ENCODE data around the gene AP1G2.
"Not testable (repeated sequence)": the region's sequence is repeated elsewhere in the genome, so short reads cannot be mapped to it uniquely, and the experiment has no call there.

The AP1G2 gene

DNA sequence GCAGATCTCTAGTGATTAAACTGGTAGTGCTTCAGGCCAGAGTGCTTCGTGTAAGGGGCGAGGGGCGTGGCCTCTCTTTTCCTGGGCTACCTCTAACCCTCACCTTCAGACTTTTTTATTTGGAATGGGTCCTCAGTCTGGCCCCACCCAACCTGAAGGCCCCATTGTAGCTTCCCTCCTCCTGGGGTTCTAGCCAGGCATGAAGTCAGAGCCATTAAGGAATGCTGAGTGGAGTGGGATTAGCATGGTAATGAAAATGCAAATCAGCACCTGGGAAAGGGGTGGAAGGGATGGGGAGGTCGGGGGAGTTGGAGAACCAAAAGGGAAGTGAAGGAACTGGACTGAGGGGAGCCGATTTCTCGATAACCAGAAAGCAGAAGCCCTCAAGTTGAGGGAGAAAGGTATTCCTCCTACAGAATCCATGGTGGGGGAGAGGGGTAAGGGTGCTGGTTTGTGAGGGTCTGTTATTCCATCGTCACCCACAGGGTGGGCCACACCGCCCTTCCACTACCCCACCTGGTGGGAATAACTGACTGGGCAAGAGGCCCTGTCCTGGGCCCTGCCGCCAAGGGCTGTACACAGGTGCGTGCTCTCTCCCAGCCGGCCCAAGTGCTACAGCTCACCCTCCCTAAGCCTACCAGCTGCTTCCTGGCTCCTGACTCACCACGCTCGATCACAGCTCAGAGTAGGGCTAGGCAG, 30.1 kb downstream of the AP1G2 start:
- no peak for DNase-seq

DNA sequence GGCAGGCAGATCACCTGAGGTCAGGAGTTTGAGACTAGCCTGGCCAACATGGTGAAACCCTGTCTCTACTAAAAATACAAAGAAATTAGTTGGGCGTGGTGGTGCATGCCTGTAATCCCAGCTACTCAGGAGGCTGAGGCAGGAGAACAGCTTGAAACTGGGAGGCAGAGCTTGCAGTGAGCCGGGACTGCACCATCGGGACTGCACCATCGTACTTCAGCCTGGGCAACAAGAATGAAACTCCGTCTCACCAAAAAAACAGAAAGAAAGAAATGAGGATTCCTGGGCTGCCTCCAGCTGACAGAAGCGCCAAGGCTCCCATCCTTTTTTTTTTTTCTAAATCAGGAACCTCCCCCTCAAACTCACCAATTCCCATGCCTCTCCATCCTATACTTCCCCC, 30.7 kb downstream of the AP1G2 start:
- not testable (repeated sequence) for DNase-seq

DNA sequence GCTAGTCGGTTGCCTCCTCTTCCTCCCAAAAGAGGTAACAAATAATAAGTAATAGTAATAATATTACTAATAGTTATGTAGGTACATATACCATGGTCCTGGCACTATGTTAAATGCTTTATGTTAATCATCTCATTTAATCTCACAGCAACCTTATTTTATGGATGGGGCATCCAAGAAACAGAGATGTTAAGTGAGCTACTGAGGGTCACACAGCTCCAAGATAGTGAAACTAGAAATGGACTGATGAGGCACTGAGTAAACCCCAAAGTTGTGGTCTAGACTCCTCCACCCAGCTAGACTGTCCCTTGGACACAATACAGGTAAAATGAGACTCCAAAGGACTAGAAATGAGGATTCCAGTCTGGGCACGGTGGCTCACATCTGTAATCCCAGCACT, 31.1 kb downstream of the AP1G2 start:
- no peak for DNase-seq

DNA sequence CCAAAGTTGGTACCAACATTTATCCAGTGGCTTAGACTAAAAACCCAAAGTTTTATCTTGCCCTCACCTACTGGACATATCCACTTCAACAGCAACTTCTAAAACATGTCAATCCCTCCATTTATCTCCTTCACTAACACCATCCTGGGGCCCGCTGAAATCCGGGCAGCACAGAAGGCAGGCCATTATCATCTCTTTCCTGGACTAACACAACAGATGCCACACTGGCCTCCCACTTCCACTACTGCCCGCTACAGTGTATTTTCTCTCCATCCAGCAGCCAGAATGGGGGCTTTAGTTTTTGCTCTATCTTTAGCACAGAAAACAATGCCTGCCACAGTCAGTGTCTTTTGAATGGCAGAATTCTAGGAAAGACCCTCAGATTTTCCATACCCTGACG, 31.6 kb downstream of the AP1G2 start:
- DNase-seq: no peak

DNA sequence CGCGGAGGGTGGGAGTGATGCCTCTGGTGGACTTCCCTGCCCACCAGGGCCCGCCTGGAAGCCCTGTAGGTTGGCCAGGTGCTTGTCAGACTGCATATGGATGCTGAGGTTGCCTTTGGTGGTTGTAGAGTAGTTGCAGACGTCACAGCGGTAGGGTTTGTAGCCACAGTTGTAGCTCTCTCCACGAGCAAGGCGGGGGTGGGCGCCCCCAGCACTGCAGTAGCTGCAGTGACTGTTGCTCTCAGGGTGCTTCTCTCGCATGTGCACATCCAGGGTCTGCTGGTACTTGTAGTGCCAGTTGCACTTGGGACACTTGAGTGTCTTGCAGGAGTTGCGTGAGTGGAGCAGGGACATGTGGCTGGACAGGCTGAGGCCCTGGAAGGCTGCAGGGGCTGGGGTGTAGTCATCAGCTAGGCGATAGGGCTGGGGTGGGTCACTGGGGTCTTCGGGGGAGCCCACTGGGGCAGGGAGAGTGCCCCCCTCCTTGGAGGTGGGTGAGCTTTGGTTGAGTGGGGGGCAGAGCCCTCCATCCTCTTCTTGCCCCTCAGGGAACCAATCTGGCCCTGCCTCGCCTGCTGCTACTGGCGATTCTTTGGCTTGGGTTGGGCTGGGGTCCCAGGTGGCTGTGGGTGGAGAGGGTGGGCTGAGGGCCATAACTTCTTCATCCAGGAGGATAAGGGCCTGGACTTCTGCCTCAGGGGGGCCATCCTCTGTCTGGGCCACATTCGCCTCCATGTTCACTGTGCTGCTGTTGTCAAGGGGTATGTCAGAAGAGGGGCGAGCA, 33.7 kb downstream of the AP1G2 start:
- no peak for DNase-seq

DNA sequence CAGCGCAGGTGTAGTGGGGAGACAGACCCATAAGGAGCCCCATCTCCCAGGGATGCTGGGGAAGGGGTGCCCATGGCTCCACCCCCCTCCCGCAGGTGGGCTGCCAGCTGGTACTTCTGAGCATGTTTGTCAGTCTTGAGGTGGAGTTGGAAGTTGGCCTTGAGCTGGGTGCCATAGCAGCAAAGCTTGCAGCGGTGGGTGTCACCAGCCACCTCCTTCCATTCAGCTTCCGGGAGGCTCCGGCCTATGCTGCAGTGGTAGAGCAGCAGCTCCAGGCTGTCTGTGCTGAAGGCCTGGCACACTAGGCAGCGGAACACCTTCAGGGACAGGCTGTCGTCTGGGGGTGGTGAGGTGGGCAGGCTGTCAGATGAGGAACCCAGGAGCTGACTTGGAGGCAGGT, 34.9 kb downstream of the AP1G2 start:
- DNase-seq: no peak

DNA sequence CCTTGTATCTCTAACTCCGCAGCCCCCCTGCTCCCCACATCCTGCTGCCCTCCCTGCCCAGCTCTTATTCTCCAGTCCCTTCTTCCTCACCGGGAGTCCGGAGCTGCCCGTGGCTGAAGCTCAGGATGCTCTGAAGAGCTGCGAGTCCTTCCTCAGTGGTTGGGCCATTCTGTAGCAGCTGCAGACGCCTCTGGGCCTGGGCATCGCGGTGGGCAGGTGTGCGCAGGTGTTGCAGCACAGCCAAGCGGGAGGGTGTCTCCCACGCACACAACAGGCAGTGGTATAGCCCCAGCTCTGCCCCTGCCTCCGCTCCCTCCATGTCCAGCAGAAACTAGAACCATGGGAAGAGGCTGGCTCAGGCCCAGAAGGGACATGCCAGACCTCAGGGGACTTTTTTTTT, 36.2 kb downstream of the AP1G2 start:
- DNase-seq: no peak

DNA sequence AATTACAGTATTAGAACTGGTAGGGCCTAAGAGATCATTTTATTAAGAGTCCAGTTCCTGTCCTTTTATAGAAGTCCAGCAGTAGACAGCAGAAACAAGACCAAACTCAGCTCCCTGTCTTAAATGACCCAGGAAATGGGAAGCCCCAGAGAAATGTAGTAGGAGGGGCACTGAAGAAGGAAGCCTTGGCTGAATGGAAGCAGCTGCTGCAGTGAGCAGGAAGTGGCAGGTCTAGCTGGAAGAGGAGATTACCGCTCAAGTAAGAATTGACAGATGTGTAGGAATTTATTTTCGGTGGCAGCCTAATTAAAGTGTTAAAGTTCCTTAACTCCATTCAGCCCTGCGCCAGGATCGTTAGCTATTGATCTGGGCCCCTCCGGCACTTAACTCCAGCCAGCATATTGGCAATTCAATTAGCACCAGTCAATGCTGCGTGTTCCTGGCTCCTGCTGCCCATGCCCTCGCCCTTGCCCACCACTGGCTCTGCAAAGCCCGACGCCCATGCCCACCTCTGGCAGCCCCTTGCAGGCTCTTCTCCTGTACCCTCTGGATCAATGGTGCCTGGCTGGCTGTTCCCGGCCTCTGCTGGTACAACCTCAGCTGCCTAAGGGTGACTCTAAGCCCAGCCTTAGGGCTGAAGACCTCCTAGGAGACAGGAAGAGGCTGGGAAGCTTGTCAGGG, 37.1 kb downstream of the AP1G2 start:
- no peak for DNase-seq

DNA sequence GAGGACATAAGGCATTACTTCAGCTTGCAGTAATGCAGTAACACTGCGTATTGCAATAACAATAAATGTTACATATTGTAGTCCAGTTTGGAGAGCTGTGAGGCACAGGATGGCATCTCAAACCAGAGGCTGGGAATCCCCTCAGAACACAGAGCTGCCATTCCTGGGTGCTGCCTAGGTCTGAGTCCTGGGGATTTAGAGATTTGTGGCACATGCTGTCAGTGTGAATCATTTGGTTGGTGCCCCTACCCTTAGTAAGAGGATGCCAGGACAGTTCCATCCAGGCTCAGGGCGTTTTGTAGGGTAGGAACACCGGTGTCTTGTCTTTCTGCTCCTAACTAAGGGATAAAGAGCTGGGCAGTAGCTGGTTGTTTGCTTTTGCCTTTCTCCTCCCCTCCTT, 38.6 kb downstream of the AP1G2 start:
- no peak for DNase-seq

DNA sequence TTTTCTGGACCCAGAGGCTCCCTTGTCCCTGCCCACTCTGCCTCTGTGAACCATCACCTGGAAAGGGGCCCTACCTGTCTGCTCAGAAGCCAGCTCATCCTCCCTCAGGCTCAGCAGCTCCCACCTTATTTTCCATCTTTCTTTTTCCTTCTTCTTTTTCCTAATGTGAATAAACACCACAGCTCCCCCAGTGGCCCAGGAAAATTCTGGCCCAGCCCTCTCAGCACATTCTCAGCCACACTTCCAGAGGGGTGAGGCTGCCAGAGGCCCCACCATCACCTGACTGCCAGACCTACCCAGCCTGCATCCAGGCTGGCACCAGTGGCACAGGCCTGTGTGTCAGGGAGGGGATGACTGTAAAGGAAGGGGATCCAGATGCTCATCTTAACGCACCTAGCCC, 39.0 kb downstream of the AP1G2 start:
- DNase-seq: no peak

DNA sequence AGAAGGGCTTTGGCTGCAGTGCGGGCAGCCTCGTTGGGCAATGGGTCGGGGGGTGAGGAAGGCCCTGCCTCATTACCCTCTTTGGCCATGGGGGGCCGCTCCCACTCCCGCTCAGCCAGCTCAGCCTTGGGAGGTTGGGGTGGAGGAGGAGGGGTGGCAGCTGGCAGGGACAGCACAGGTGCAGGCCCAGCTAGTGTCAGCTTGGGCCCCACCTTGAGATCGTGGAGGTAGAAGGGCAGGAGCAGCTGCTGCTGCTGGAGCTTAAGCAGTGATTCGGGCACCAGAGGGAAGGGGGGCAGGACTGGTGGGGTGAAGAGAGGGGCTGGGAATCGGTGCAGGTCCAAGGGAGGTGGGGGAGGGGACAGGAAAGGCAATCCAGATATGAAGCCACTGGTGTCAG, 42.0 kb downstream of the AP1G2 start:
- DNase-seq: no peak

DNA sequence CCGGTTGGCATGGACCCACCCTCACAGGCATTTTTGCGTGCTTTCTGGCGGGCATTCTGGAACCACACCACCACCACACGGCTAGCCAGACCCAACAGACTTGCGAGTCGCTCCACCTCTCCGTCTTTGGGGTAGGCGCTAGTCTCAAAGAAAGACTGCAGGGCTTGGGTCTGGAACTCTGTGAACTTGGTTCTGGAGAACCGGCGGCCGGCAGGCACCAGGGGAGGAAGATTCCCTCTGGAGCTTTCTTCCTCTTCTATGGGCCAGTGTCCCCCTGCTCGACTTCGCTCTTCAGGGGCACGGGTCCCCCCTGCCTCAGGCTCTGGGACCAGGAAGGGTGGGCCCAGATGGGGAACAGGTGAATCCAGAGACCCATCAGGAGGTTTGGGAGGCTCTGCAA, 42.6 kb downstream of the AP1G2 start:
- DNase-seq: no peak

DNA sequence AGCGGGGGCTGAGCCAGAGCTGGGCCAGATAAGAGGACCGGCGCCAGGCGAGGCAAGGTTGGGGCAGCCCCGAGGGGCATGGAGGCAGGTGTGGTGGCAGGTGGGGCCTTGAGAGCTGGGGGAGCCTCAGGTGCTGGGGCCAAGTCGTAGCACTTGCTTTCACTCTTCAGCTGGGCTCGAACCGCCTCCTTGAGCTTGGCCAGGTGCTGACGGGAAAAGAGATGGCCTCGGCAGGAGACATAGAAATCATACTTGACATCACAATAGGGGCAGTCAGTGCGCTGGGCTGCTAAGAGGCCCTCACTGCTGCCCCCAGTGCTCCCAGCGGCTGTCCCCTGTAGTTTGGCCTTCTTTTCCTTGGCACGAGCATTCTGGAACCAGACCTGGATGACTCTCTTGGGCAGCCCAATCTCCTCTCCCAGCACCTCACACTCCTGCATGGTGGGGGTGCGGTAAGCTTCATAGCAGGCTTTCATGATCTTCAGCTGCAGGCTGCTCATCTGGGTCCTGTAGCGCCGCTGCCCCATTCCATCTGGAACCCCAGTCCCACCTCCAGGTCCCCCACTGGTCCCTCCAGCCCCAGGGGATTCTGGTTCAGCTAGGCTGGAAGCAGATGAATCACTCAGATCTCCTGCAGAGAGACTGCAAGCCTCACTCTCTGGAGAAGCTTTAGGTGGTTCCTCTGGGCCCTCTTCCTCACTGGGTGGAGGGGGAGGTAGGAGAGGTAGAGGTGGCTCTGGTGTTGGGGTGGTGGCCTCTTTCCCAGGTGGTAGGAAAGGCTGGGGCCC, 44.2 kb downstream of the AP1G2 start:
- no peak for DNase-seq

DNA sequence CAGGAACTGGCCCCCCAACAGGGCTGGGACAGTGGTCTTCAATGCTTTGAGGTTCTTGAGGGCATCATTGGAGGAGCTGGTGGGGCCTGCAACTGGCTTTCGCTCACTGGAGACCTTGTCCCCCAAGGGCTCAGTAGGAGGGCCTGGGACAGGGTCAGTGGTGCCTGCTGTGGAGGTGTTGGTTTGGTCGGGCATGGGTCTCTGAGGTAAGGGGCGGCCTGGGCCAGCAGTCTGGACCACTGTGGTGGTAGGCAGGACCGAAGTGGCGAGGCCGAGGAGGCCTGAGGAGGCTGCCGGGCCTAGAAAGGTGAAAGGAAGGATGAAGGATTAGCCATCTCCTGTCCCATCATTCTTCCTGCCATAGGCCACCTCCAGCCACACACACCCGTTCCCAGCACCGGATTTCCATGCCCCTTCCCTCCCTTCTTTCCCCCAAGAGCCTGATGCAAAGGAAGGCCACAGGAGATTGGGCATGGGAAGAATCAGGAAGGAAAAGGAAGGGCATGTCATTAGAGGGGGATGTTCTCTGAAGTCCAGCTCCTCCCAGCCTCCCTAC, 44.9 kb downstream of the AP1G2 start:
- no peak for DNase-seq

DNA sequence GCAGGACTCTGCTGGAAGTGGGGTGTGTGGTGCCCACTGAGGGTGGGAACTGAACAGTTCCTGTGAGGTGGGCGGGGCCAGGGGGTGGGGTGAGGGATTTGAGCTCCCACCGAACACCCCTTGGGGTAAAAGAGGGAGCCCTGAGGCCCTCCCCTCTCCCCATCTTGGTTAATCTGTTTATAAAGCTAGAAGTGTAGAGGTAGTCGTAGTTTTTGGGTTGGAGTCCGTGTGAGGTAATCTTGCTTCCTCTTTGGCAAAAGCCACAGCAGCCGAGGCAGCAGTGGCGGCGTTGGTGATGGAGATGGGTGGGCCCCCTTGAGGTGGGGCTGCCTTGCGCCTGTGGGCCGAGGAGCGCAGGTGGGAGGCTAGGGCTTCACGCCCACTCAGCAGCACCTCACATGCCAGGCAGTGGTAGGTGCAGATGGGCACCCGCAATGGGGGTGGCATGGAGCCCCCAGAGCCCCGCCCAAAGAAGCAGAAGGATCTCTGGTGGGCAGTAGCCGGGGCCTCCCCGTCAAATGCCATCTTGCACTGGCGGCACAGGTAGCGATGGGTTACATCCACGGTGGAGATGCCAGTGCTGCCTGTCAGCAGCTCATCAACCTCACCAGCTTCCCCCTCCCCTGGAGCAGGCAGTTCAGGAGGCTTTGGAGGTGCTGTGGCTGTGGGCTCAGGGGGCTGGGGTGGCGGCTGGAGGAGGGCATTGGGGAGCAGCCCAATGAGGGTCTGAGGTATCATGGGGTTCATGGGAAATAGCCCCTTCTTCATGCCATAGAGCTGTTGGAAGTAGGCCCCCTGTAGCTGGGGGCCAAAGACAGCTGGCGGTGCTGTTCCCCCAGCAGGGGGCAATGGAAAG, 45.6 kb downstream of the AP1G2 start:
- no peak for DNase-seq

DNA sequence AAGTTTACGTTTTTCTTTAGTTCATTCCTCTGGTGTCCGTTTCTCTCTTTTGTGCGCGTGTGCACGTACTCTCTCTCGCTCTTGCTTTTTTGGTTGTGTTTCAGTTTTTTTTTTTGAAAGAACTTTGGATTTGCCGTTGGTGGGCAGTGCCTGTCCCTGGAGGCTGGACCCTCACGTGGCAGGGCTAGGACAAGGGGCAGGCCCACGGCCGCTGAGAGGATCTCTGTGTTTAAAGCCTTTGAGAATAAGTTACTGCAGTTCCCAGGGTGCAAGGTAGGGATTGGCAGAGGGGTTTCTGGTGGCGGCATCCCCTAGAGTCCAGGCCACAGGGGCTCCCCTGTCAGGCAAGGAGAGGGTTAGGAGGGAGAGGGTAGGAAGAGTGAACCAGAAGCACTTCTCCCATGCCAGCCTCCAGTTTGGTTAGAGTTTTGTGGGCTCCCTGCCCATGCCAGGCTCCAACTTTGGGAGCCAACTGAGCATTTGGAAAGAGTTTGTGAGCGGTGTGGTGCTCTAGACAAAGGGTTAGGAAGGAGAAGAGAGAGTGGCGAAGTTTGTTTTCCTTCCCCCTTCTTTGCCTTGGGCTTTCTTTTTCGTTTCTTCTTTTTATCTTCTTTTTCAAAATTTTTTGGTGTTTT, 46.6 kb downstream of the AP1G2 start:
- DNase-seq: no peak

DNA sequence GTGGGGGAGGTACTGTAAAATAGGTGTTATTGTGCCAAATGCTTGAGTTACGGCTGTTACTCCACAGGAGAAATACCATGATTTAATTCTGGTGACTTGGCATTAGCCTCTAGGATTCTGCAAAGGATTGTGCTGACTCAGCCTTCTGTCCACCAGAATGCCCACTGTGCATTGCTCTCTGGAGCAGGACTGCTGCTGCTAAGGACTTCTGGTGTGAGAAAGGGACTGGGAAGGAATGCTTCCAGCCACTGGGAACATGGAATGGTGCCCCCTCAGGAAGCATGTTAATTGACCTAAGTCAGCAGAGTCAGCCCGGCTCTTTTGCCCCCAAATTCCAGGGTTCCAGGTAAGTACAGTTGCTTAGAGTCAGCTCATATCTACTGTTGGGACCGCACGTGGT, 48.9 kb downstream of the AP1G2 start:
- DNase-seq: no peak

DNA sequence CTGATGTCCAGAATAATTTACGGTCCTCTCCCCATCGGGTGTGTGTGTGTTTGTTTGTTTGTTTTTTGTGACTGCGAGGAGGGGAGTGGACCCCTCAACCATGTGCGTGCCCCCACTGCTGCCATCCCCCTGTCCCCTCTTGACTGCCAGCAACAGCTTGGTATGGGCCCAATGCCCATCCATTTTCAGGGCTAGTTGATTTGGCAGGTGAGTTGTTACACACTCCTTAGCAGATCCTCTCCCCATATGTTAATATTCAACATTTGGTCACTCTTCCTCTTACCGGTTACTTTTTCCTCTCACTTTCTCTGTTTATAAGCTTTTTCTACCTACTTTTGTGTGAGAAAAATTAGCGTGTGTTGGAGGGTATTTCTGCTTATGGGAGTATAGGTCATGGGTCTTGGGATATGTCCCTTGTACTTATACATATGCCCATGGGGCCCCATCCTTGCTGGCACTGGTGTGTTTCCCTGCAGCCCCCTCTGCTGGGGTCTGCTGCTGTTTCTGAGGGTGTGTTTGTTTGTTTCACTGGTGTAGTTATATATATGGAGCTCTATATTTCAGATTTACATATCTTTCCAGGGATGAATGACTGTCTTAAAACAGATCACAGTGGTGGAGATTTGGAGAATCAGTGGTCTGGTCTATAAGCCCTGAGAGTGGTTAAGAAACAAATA, 49.8 kb downstream of the AP1G2 start:
- no peak for DNase-seq

DNA sequence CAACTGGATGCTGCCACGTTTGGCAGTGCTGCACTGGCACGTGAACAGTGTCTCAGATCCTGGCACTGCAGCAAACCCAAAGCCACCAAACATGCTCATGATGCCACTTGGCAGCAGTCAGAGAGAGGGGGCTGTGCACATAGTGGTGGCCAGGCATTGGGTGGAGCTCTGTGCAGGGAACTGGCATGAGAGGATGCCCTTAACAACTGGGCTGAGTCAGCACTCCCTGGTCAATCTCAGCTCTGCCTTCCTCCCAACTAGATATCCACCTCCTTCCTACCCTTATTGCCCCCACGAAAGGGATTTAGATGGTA, 53.0 kb downstream of the AP1G2 start:
- DNase-seq: no peak

DNA sequence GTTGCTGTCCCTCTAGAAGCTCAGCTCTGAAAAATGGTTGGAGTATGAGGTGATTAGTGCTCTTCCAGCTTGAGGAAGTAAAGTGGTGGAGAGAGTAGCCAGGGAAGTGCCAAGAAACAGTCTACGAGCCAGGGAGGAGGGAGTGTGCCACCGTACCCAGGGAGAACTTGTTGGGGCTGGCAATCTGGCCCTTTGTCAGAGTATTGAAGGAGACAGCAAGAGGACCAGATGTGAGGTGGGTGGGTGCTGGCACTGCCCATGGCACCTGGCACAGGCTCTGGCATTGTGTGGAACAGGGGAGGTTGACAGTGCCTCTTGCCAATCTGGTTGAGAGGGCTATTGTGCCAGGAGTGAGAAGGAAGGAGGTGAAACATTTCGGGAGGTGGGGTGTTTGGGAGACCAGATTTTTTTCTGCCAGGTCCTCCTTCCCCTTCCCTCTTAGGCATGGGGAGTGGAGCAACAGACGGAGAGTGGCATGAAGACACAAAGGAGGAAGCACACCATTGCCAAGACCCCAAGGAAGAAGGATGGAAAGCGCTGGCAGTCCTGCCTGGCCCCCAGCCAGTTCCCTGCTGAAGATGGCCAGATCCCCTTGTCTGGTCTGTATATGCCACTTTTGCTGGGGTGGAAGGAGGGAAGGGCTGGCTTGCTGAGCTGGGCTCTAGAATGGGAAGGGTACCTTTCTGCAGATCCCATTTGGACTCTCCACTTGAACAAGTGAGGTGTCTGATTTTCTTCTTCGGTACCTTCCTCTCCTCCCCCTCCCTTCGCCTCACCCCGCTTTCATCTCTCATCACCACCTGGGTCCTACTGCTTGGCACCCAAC, 53.6 kb downstream of the AP1G2 start:
- no peak for DNase-seq

Measured in NCI-H1930 (cell line).